Sigmoid colon (tissue), 7 donors: ENCODE data around the gene FGR. TPM values are rescaled to one million over a fixed set of nuclear protein-coding genes. Genes with fewer than 3 reads are reported as not detected.

Source experiments
- DNase-seq: peaks from one replicate; pipeline ENCODE4 v3.0.0-alpha.2; 2019
- H3K27ac ChIP-seq, 4 donors: fragments of 200-600 bp; sonication (generic); one replicate each; pipeline ENCODE4 v1.5.1; 2016 to 2019; ENCODE audit warnings: mild to moderate bottlenecking in 1 of 4
- H3K27me3 ChIP-seq, 3 donors: fragments of 200-600 bp; sonication (generic); one replicate each; pipeline ENCODE4 v1.5.1; 2019; ENCODE audit warnings: mild to moderate bottlenecking in 1 of 3
- H3K36me3 ChIP-seq, 4 donors: fragments of 200-600 bp; sonication (generic); one replicate each; pipeline ENCODE4 v1.5.1; 2016 to 2019
- H3K4me1 ChIP-seq, 4 donors: fragments of 200-600 bp; sonication (generic); one replicate each; pipeline ENCODE4 v1.5.1; 2017 to 2019
- H3K4me3 ChIP-seq, 4 donors: fragments of 200-600 bp; sonication (generic); one replicate each; pipeline ENCODE4 v1.5.1; 2017 to 2019; ENCODE audit warnings: mild to moderate bottlenecking in 2 of 4, moderate library complexity in 1 of 4
- H3K9me3 ChIP-seq, 4 donors: fragments of 200-600 bp in 3 of 4; sonication (generic) in 3 of 4; one replicate each; pipeline versions ENCODE4 v1.5.1 to v1.6.1; 2013 to 2019
- EP300 ChIP-seq, 4 donors: sonication (generic); formaldehyde crosslinking; IDR thresholded peaks; one replicate each; pipeline ENCODE4 v1.6.1; 2017; ENCODE audit warnings: antibody characterized with exemption in 4 of 4
- POLR2A ChIP-seq, 2 donors: fragments of 450-650 bp; IDR thresholded peaks; one replicate each; pipeline ENCODE4 v1.6.1; 2016; ENCODE audit warnings: antibody characterized with exemption in 2 of 2, mild to moderate bottlenecking in 2 of 2, moderate library complexity in 2 of 2
- POLR2AphosphoS5 ChIP-seq, 4 donors: sonication (generic); formaldehyde crosslinking; IDR thresholded peaks; one replicate each; pipeline ENCODE4 v1.6.1; 2017; ENCODE audit warnings: antibody characterized with exemption in 4 of 4
- WGBS, 2 donors: extraction: QIAGEN DNeasy Blood & Tissue Kit; methylation state at CpG; one replicate each; pipeline ENCODE4 v1.1.7; 2013; 5-methylcytosine and 5-hydroxymethylcytosine counted together
- intact Hi-C: fragments of 100-400 bp; cut with DNase I; formaldehyde crosslinking; loops from one replicate; pipeline ENCODE4 v1.15.1; 2023
- polyA plus RNA-seq, 3 donors: library from polyadenylated mRNA; stranded (reverse); fragments of 200-250 nt; gene quantifications; one replicate each; pipeline ENCODE4 v1.2.3, GENCODE V29; 2013
- total RNA-seq, 4 donors: library from RNA; depleted of rRNA; stranded (reverse); fragments of >200 nt; gene quantifications; one replicate each; pipeline ENCODE4 v1.1.0, GENCODE V29; 2016
- TF ChIP-seq, protein P1 (sequence below), 4 experiments: fragments of 450-650 bp in 3 of 4; fragments of 200-600 bp in 1 of 4; IDR thresholded peaks; one replicate each; pipeline ENCODE4 v1.5.1; 2016 to 2019; ENCODE audit warnings: antibody characterized with exemption in 4 of 4, mild to moderate bottlenecking in 3 of 4, moderate library complexity in 2 of 4
- donor health status: healthy with polysubstance abuse.
- donor health status: Bipolar disorder and iron deficiency.
- donor health status: healthy.

The FGR gene
- total and polyA plus RNA-seq, 7 donors = 3.0 to 14.4 (median 6.9) TPM

DNA sequence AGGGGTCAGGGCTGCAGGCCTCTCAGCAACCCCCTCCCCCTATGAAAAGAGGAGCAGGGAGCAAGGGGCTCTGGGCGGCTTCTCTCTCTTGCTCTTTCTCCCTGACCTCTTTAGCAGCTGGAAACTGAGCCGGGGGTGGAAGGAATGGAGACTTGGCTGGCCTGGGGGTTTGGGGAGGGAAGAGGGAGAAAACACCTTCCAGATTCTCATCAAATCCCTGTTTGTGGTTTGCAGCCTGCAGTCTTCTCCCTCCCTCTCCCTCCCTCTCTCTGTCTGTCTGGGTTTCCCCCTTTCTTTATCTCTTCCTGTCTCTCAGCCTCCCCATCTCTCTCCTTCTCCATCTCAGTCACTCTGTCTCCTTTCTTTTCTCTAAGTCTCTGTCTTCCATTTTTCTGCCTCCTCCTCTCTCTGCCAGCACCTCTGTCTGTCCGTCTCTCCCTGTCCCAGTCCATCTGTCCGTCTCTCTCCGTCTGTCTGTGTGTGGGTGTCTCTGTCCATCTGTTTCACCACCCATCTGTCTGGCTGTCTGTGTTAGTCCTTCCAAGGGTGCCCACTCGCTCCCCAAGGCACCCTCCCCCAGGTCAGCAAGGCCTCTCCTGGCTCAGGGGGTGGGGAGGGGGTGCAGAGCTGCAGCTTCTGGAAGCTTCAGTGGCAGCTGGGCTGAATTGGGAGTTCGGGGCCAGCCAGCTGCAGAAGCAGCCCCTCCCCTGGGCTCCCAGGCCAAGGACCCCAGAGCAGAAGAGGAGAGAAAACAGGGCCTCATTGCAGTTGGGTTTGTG lies 37.3 kb downstream of the FGR start:
- Histone ChIP-seq H3K27me3 (no peaks in the 10 kb centered on the region), H3K4me3 (no peak overlapping the region), H3K27ac (peak overlapping the region; percentile 92 to 100 (median 97)), H3K9me3 (no peaks in the 10 kb centered on the region), H3K4me1 (peaks cover 0 to 100% (median 95%) of the 10 kb centered on the region in 4 donors), H3K36me3 (no peaks in the 10 kb centered on the region)
- no peak for DNase-seq
- WGBS, 2 donors = 75 to 86% methylated on average over 7 of the region's 7 CpGs
- intact Hi-C loops = no loop called here
- TF ChIP-seq POLR2AphosphoS5 (IDR thresholded peaks at IDR 0.05) (no peak), EP300 (IDR thresholded peaks at IDR 0.05) (no peak), POLR2A (IDR thresholded peaks at IDR 0.05) (no peak)
- TF ChIP-seq, protein P1, sequence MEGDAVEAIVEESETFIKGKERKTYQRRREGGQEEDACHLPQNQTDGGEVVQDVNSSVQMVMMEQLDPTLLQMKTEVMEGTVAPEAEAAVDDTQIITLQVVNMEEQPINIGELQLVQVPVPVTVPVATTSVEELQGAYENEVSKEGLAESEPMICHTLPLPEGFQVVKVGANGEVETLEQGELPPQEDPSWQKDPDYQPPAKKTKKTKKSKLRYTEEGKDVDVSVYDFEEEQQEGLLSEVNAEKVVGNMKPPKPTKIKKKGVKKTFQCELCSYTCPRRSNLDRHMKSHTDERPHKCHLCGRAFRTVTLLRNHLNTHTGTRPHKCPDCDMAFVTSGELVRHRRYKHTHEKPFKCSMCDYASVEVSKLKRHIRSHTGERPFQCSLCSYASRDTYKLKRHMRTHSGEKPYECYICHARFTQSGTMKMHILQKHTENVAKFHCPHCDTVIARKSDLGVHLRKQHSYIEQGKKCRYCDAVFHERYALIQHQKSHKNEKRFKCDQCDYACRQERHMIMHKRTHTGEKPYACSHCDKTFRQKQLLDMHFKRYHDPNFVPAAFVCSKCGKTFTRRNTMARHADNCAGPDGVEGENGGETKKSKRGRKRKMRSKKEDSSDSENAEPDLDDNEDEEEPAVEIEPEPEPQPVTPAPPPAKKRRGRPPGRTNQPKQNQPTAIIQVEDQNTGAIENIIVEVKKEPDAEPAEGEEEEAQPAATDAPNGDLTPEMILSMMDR (IDR thresholded peaks at IDR 0.05) = no peak

DNA sequence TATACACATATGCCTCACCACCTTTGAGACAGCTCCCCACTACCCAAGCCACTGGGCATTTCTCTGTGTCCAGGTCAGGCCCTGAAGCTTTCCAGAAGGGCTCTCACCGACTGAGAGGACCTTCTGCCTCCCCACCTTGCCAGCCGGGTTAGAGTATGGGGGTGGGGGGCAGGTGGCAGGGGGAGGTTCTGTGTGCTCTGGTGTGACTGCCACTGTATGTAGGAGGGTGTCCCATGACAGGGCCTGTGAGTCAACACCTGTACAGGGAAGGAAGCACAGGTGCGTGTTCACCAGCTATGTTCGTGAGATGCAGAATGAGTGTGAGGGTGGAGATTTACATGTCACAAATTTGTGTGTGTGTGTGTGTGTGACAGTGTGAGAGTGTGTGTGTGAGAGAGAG lies 38.0 kb downstream of the FGR start:
- Histone ChIP-seq H3K9me3 (no peaks in the 10 kb centered on the region), H3K4me1 (peaks cover 0 to 100% (median 99%) of the 10 kb centered on the region in 4 donors), H3K4me3 (no peak overlapping the region), H3K27me3 (no peaks in the 10 kb centered on the region), H3K27ac (peak overlapping the region; percentile 92 to 100 (median 97)), H3K36me3 (no peaks in the 10 kb centered on the region)
- intact Hi-C loops = no loop called here
- no peak for DNase-seq
- no peak for TF ChIP-seq POLR2A (IDR thresholded peaks at IDR 0.05)
- TF ChIP-seq, protein P1 (IDR thresholded peaks at IDR 0.05) = no peak
- no peak for TF ChIP-seq EP300 (IDR thresholded peaks at IDR 0.05)
- TF ChIP-seq POLR2AphosphoS5 (IDR thresholded peaks at IDR 0.05) = no peak
- 53 to 80% methylated on average over 4 of the region's 4 CpGs for WGBS, 2 donors

DNA sequence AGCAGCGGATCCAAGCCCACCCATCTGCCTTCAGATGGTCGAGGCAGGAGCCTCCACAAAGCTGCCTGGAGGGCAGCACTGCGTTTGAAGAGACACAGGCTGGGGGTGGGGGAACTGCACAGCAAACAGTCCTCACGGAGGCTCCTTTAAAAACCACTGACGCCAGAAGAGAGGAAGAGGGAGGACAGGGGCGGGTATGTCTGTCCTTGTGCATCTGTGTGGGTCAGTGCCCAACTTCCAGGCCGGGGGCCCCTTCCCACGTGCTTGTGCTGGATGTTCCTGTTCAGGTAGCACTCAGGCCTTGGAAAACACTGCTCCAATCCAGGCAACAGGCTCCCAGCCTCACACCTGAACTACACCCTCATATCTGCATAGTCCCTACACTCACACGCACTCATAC lies 38.7 kb downstream of the FGR start:
- WGBS, 2 donors = 49 to 72% methylated on average over 9 of the region's 9 CpGs
- no peak overlapping the region for H3K4me3 ChIP-seq
- H3K4me1 ChIP-seq = peaks cover 0 to 100% (median 100%) of the 10 kb centered on the region in 4 donors
- H3K27ac ChIP-seq = peak overlapping the region; percentile 65 to 100 (median 96)
- TF ChIP-seq EP300 (IDR thresholded peaks at IDR 0.05) = no peak
- no peak for TF ChIP-seq POLR2AphosphoS5 (IDR thresholded peaks at IDR 0.05)
- no peak for TF ChIP-seq POLR2A (IDR thresholded peaks at IDR 0.05)
- TF ChIP-seq, protein P1 (IDR thresholded peaks at IDR 0.05) = no peak
- no peaks in the 10 kb centered on the region for H3K36me3 ChIP-seq
- DNase-seq = no peak
- intact Hi-C loops = no loop called here
- H3K27me3 ChIP-seq = no peaks in the 10 kb centered on the region
- no peaks in the 10 kb centered on the region for H3K9me3 ChIP-seq

DNA sequence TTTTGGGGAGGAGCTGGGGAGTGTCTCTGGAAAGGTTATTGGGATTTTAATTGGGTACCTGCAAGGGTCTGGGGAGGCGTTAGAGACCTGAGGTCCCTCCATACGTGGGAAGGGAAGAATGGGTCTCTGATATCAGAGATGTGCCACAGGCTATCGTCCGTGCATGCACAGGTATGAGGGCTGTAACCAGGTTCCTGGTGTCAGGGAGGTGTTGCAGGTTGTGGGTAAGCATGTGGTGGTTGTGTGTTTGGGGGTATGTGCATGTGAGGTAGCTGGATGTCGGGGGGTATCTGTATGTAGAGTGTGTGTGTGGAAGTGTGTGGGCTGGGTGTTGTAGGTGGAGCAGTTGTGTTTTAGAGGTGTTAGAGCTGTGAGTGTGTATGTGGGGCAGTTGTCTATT lies 39.4 kb downstream of the FGR start:
- WGBS, 2 donors = 69 to 83% methylated on average over 5 of the region's 5 CpGs
- peak overlapping the region; percentile 65 to 100 (median 96) for H3K27ac ChIP-seq
- no peak for DNase-seq
- no peaks in the 10 kb centered on the region for H3K36me3 ChIP-seq
- H3K27me3 ChIP-seq = no peaks in the 10 kb centered on the region
- no peaks in the 10 kb centered on the region for H3K9me3 ChIP-seq
- intact Hi-C loops = loop anchor here (2.0 kb wide), 1 partner anchor 17 kb away; no protein-coding TSS in a partner anchor
- H3K4me1 ChIP-seq = peaks cover 0 to 100% (median 100%) of the 10 kb centered on the region in 4 donors
- H3K4me3 ChIP-seq = no peak overlapping the region
- TF ChIP-seq EP300 (IDR thresholded peaks at IDR 0.05) = no peak
- no peak for TF ChIP-seq POLR2AphosphoS5 (IDR thresholded peaks at IDR 0.05)
- TF ChIP-seq, protein P1 (IDR thresholded peaks at IDR 0.05) = no peak
- no peak for TF ChIP-seq POLR2A (IDR thresholded peaks at IDR 0.05)
